Activated T-cell treated with anti-CD3 and anti-CD28 coated beads, Interleukin-2, amount 50 U/mL, for 1 hour (primary cell): Measurements from ENCODE around the gene SKIDA1.

ENCODE experiments used
- DNase-seq: peaks from one replicate; pipeline ENCODE4 v3.0.0-alpha.2; 2020

The SKIDA1 gene

GRCh38 chr10:21475393-21475792 lies 50.1 kb downstream of the SKIDA1 start:
- DNase-seq: no peak

- no peak for DNase-seq
Measured at GRCh38 chr10:21473541-21473940, 51.9 kb downstream of the SKIDA1 start.

DNA sequence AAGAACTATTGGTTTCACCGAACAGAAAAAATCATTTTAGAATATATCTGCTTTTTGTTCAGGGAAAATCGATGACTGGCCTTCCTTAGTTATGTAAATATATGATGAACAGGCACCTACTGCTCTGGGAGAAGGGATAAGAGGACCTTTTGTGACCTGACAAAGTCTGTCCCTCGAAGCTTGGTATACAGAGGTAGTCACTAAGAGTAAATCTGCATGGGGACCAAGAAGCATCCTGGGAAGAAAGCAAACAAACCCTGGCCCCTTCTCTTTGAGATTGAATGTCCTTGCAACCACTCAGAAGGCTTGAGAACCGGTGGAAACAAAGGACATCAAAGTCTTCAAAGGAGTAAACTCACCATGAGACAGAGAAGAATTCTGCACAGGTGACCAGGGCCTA lies 52.3 kb downstream of the SKIDA1 start:
- no peak for DNase-seq

- no peak for DNase-seq
Measured at GRCh38 chr10:21468086-21468485, 57.4 kb downstream of the SKIDA1 start.

GRCh38 chr10:21467633-21468032 lies 57.8 kb downstream of the SKIDA1 start:
- DNase-seq: no peak

- DNase-seq: no peak
Measured at GRCh38 chr10:21464134-21464533, 61.3 kb downstream of the SKIDA1 start.
